Ishikawa (cell line): ENCODE data around the gene PLCB1.

Experiments used
- CEBPB ChIP-seq: IDR thresholded peaks from 2 replicates; pipeline ENCODE4 v1.6.1; 2012
- CREB1 ChIP-seq: IDR thresholded peaks from 2 replicates; pipeline ENCODE4 v1.6.1; 2012; ENCODE audit warnings: low read depth
- EGR1 ChIP-seq: IDR thresholded peaks from 2 replicates; pipeline ENCODE4 v1.6.1; 2012
- EP300 ChIP-seq: IDR thresholded peaks from 2 replicates; pipeline ENCODE4 v1.6.1; 2012; ENCODE audit warnings: borderline replicate concordance
- FOXM1 ChIP-seq: IDR thresholded peaks from 2 replicates; pipeline ENCODE4 v1.6.1; 2012; ENCODE audit warnings: low read depth, borderline replicate concordance
- MAX ChIP-seq: IDR thresholded peaks from 2 replicates; pipeline ENCODE4 v1.6.1; 2012
- NFIC ChIP-seq: IDR thresholded peaks from 2 replicates; pipeline ENCODE4 v1.6.1; 2012
- RAD21 ChIP-seq: IDR thresholded peaks from 2 replicates; pipeline ENCODE4 v1.6.1; 2012; ENCODE audit warnings: low read depth
- REST ChIP-seq: IDR thresholded peaks from 2 replicates; pipeline ENCODE4 v1.6.1; 2012; ENCODE audit warnings: low read depth, mild to moderate bottlenecking
- TAF1 ChIP-seq: IDR thresholded peaks from 2 replicates; pipeline ENCODE4 v1.6.1; 2012; ENCODE audit warnings: low read depth, mild to moderate bottlenecking
- TCF12 ChIP-seq: IDR thresholded peaks from 2 replicates; pipeline ENCODE4 v1.6.1; 2012; ENCODE audit warnings: low read depth
- TEAD4 ChIP-seq: IDR thresholded peaks from 2 replicates; pipeline ENCODE4 v1.6.1; 2012
- USF1 ChIP-seq: IDR thresholded peaks from 2 replicates; pipeline ENCODE4 v1.6.1; 2012
- YY1 ChIP-seq: IDR thresholded peaks from 2 replicates; pipeline ENCODE4 v1.6.1; 2012; ENCODE audit warnings: low read depth
- ZBTB7A ChIP-seq: IDR thresholded peaks from 2 replicates; pipeline ENCODE4 v1.6.1; 2012; ENCODE audit warnings: low read depth

The PLCB1 gene

GRCh38 chr20:8829256-8829655 is 697.2 kb downstream of the PLCB1 start:
- no peak for TF ChIP-seq CREB1
- TF ChIP-seq MAX: no peak
- TF ChIP-seq REST: no peak
- TF ChIP-seq EGR1: no peak
- TF ChIP-seq USF1: no peak
- no peak for TF ChIP-seq TEAD4

GRCh38 chr20:8834851-8835250 is 702.8 kb downstream of the PLCB1 start:
- TF ChIP-seq EP300: no peak
- TF ChIP-seq EGR1: no peak
- TF ChIP-seq CEBPB: no peak
- TF ChIP-seq USF1: no peak
- TF ChIP-seq TCF12: no peak
- no peak for TF ChIP-seq NFIC
- TF ChIP-seq MAX: no peak
- no peak for TF ChIP-seq RAD21
- no peak for TF ChIP-seq TEAD4
- no peak for TF ChIP-seq FOXM1
- no peak for TF ChIP-seq ZBTB7A
- no peak for TF ChIP-seq TAF1
- no peak for TF ChIP-seq YY1
- TF ChIP-seq CREB1: no peak
- no peak for TF ChIP-seq REST

GRCh38 chr20:8837396-8837795 is 705.3 kb downstream of the PLCB1 start:
- TF ChIP-seq ZBTB7A (no peak), EP300 (no peak), TEAD4 (no peak), CEBPB (no peak)

- no peak for TF ChIP-seq REST
Measured at GRCh38 chr20:8842525-8842924, 710.5 kb downstream of the PLCB1 start.

GRCh38 chr20:8844179-8844578 is 712.1 kb downstream of the PLCB1 start:
- TF ChIP-seq TEAD4 (no peak), TAF1 (no peak), REST (no peak), CREB1 (no peak), CEBPB (no peak), EP300 (no peak), ZBTB7A (no peak)
